Trophoblast cell (in vitro differentiated cells and primary cell): ENCODE results near the gene PPP1R3F.

ENCODE experiments used
- DNase-seq, 2 donors: peaks; one replicate each; pipeline ENCODE4 v3.0.0-alpha.2; 2016
- H2AFZ ChIP-seq: 2 replicates; pipeline ENCODE4 v1.6.1; 2013; ENCODE audit warnings: low read length, moderate library complexity, mild to moderate bottlenecking; ENCODE audit not compliant: insufficient read depth, poor library complexity
- H2AK5ac ChIP-seq: 2 replicates; pipeline ENCODE4 v1.6.1; 2013; ENCODE audit warnings: mild to moderate bottlenecking, low read length
- H2BK120ac ChIP-seq: 2 replicates; pipeline ENCODE4 v1.6.1; 2013; ENCODE audit warnings: low read length, mild to moderate bottlenecking, moderate library complexity; ENCODE audit not compliant: insufficient read depth, poor library complexity
- H2BK12ac ChIP-seq: 2 replicates; pipeline ENCODE4 v1.6.1; 2013; ENCODE audit warnings: mild to moderate bottlenecking, low read length, moderate library complexity
- H2BK5ac ChIP-seq: 2 replicates; pipeline ENCODE4 v1.6.1; 2013; ENCODE audit warnings: low read length, low read depth, moderate library complexity, mild to moderate bottlenecking; ENCODE audit not compliant: poor library complexity
- H3K14ac ChIP-seq: 2 replicates; pipeline ENCODE4 v1.6.1; 2013; ENCODE audit warnings: mild to moderate bottlenecking, low read length
- H3K18ac ChIP-seq: 2 replicates; pipeline ENCODE4 v1.6.1; 2013; ENCODE audit warnings: mild to moderate bottlenecking, low read length
- H3K23ac ChIP-seq: 2 replicates; pipeline ENCODE4 v1.6.1; 2013; ENCODE audit warnings: low read length
- H3K27ac ChIP-seq: 2 replicates; pipeline ENCODE4 v1.5.1; 2013; ENCODE audit warnings: low read depth, mild to moderate bottlenecking, inconsistent platforms, low read length, moderate library complexity
- H3K27me3 ChIP-seq: 2 replicates; pipeline ENCODE4 v1.6.1; 2013; ENCODE audit warnings: inconsistent platforms, mild to moderate bottlenecking, low read length, moderate library complexity; ENCODE audit not compliant: insufficient read depth
- H3K36me3 ChIP-seq, 2 experiments: 1 replicate in 1 of 2; 2 replicates in 1 of 2; pipeline ENCODE4 v1.6.1; 2013; ENCODE audit warnings: low read length in 2 of 2, mild to moderate bottlenecking in 2 of 2, moderate library complexity in 1 of 2; ENCODE audit not compliant: insufficient read depth in 2 of 2, control insufficient read depth in 1 of 2
- H3K4ac ChIP-seq: 2 replicates; pipeline ENCODE4 v1.6.1; 2013; ENCODE audit warnings: low read depth, mild to moderate bottlenecking, low read length, moderate library complexity
- H3K4me1 ChIP-seq, 2 experiments: 1 replicate in 1 of 2; 2 replicates in 1 of 2; pipeline ENCODE4 v1.6.1; 2013; ENCODE audit warnings: low read length in 2 of 2, mild to moderate bottlenecking in 2 of 2, moderate library complexity in 1 of 2; ENCODE audit not compliant: insufficient read depth in 2 of 2, control insufficient read depth in 1 of 2
- H3K4me2 ChIP-seq: 2 replicates; pipeline ENCODE4 v1.6.1; 2013; ENCODE audit warnings: inconsistent platforms, mild to moderate bottlenecking, low read length, moderate library complexity
- H3K4me3 ChIP-seq: 2 replicates; pipeline ENCODE4 v1.5.1; 2013; ENCODE audit warnings: mild to moderate bottlenecking, low read depth, low read length, inconsistent platforms
- H3K79me1 ChIP-seq: one replicate; pipeline ENCODE4 v1.6.1; 2013; ENCODE audit warnings: low read length
- H3K79me2 ChIP-seq: 2 replicates; pipeline ENCODE4 v1.6.1; 2013; ENCODE audit warnings: low read length, mild to moderate bottlenecking; ENCODE audit not compliant: control insufficient read depth, insufficient read depth, poor library complexity
- H3K9ac ChIP-seq: 2 replicates; pipeline ENCODE4 v1.6.1; 2013; ENCODE audit warnings: mild to moderate bottlenecking, low read length
- H3K9me3 ChIP-seq: 2 replicates; pipeline ENCODE4 v1.6.1; 2013; ENCODE audit warnings: low read depth, mild to moderate bottlenecking, control low read depth, inconsistent platforms, low read length; ENCODE audit not compliant: insufficient read depth
- H4K12ac ChIP-seq: 2 replicates; pipeline ENCODE4 v1.6.1; 2013; ENCODE audit warnings: low read depth, mild to moderate bottlenecking, low read length, moderate library complexity
- H4K8ac ChIP-seq: 2 replicates; pipeline ENCODE4 v1.6.1; 2013; ENCODE audit warnings: low read depth, mild to moderate bottlenecking, low read length, moderate library complexity
- H4K91ac ChIP-seq: one replicate; pipeline ENCODE4 v1.6.1; 2013; ENCODE audit warnings: low read depth, mild to moderate bottlenecking, low read length, moderate library complexity
- WGBS: extraction: QIAGEN DNeasy Blood & Tissue Kit; methylation state at CpG from one replicate; pipeline ENCODE4 v1.1.7; 2013; ENCODE audit warnings: missing lambda C conversion rate; ENCODE audit not compliant: insufficient read length, insufficient coverage; ENCODE audit errors: extremely low coverage; 5-methylcytosine and 5-hydroxymethylcytosine counted together

The PPP1R3F gene

DNA sequence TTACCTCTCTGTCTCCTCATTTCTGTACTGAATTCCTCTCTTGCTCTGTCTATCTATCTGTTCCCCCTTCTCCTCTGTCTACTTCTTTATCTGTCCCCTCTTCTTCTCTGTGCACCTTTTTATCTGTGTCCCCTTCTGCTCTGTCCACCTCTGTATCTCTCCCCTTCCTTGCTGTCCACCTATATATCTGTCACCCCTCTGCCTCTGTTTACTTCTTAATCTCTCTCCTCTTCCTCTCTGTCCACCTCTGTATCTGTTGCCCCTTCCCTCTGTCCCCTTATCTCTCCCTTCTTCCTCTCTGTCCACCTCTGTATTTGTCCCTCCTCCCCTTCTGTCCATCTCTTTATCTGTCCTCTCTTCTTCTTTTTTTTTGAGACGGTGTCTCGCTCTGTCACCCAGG is 25.4 kb upstream of the PPP1R3F start:
- Histone ChIP-seq H3K9me3 (no peaks in the 10 kb centered on the region), H3K18ac (no peak overlapping the region), H2BK120ac (no peak overlapping the region), H2BK5ac (no peak overlapping the region), H3K4me1 (no peaks in the 10 kb centered on the region), H4K91ac (no peak overlapping the region), H3K23ac (no peak overlapping the region), H3K4me3 (no peak overlapping the region), H3K4me2 (no peak overlapping the region), H4K8ac (no peak overlapping the region), H3K27ac (no peak overlapping the region), H3K79me1 (no peaks in the 10 kb centered on the region), H3K9ac (no peak overlapping the region), H3K27me3 (no peaks in the 10 kb centered on the region), H3K4ac (no peak overlapping the region), H2AK5ac (no peak overlapping the region), H3K79me2 (no peaks in the 10 kb centered on the region), H2BK12ac (no peak overlapping the region), H3K36me3 (peaks cover 26 to 34% of the 10 kb centered on the region in 2 experiments), H4K12ac (no peak overlapping the region), H2AFZ (no peak overlapping the region), H3K14ac (no peak overlapping the region)
- no peak for DNase-seq
- no CpG with 5 or more reads among the region's 2 CpGs for WGBS

DNA sequence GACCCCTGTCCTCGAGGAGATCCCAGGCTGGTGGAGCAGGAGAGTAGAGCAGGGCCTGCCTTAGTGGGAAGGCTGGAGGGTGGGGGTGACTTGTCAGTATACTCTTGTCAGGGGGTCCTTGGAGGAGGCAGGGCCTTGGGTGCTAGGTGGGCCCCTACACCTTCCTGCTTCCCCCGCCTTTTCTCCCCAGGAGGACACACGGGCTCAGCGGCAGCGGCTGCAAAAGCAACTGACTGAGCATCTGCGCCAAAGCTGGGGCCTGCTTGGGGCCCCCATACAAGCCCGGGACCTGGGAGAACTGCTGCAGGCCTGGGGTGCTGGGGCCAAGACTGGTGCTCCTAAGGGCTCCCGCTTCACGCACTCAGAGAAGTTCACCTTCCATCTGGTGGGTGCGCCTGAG is 23.1 kb upstream of the PPP1R3F start:
- no peak overlapping the region for H2AFZ ChIP-seq
- H2BK12ac ChIP-seq: no peak overlapping the region

GRCh38 chrX:49247346-49247745 is 22.2 kb upstream of the PPP1R3F start:
- no peak overlapping the region for H2BK12ac ChIP-seq
- no peak overlapping the region for H3K14ac ChIP-seq
- no peaks in the 10 kb centered on the region for H3K27me3 ChIP-seq
- no peak overlapping the region for H4K12ac ChIP-seq
- no peaks in the 10 kb centered on the region for H3K79me1 ChIP-seq
- H3K27ac ChIP-seq: no peak overlapping the region
- no peak overlapping the region for H3K9ac ChIP-seq
- WGBS: no CpG with 5 or more reads among the region's 11 CpGs
- no peak overlapping the region for H3K4me2 ChIP-seq
- H4K91ac ChIP-seq: no peak overlapping the region
- H3K79me2 ChIP-seq: no peaks in the 10 kb centered on the region
- H4K8ac ChIP-seq: no peak overlapping the region
- no peak overlapping the region for H3K4me3 ChIP-seq
- H2BK5ac ChIP-seq: no peak overlapping the region
- H2AFZ ChIP-seq: no peak overlapping the region
- no peaks in the 10 kb centered on the region for H3K9me3 ChIP-seq
- no peak for DNase-seq
- no peak overlapping the region for H3K4ac ChIP-seq
- peaks cover 31 to 38% of the 10 kb centered on the region in 2 experiments for H3K36me3 ChIP-seq
- H3K4me1 ChIP-seq: no peaks in the 10 kb centered on the region
- H2AK5ac ChIP-seq: no peak overlapping the region
- H3K18ac ChIP-seq: no peak overlapping the region
- no peak overlapping the region for H3K23ac ChIP-seq
- H2BK120ac ChIP-seq: no peak overlapping the region

More for the DNA sequence above, 23.1 kb upstream of the PPP1R3F start:
- Histone ChIP-seq H3K4me3 (no peak overlapping the region), H4K12ac (no peak overlapping the region), H3K27me3 (no peaks in the 10 kb centered on the region), H4K91ac (no peak overlapping the region), H3K27ac (no peak overlapping the region), H3K79me1 (no peaks in the 10 kb centered on the region), H3K18ac (no peak overlapping the region), H3K4me2 (no peak overlapping the region), H4K8ac (no peak overlapping the region), H2BK120ac (no peak overlapping the region), H3K4me1 (no peaks in the 10 kb centered on the region), H3K23ac (no peak overlapping the region), H2BK5ac (no peak overlapping the region), H3K9me3 (no peaks in the 10 kb centered on the region), H3K14ac (no peak overlapping the region), H3K79me2 (no peaks in the 10 kb centered on the region), H3K36me3 (peaks cover 31 to 38% of the 10 kb centered on the region in 2 experiments), H2AK5ac (no peak overlapping the region), H3K4ac (no peak overlapping the region), H3K9ac (no peak overlapping the region)
- no CpG with 5 or more reads among the region's 10 CpGs for WGBS
- no peak for DNase-seq

- H4K91ac ChIP-seq: no peak overlapping the region
- no peak overlapping the region for H3K27ac ChIP-seq
- WGBS: no CpG with 5 or more reads among the region's 28 CpGs
- no peak overlapping the region for H3K14ac ChIP-seq
- H3K79me2 ChIP-seq: no peaks in the 10 kb centered on the region
- no peak overlapping the region for H3K4me3 ChIP-seq
- no peak overlapping the region for H3K4ac ChIP-seq
- H2BK5ac ChIP-seq: no peak overlapping the region
- H3K9me3 ChIP-seq: no peaks in the 10 kb centered on the region
- no peaks in the 10 kb centered on the region for H3K27me3 ChIP-seq
- no peak overlapping the region for H2AK5ac ChIP-seq
- H3K36me3 ChIP-seq: peaks cover 26 to 33% of the 10 kb centered on the region in 2 experiments
- H2BK12ac ChIP-seq: no peak overlapping the region
- H2BK120ac ChIP-seq: no peak overlapping the region
- no peak for DNase-seq
- H3K4me1 ChIP-seq: no peaks in the 10 kb centered on the region
- H3K23ac ChIP-seq: no peak overlapping the region
- H2AFZ ChIP-seq: no peak overlapping the region
- no peaks in the 10 kb centered on the region for H3K79me1 ChIP-seq
- no peak overlapping the region for H4K8ac ChIP-seq
- no peak overlapping the region for H4K12ac ChIP-seq
- no peak overlapping the region for H3K4me2 ChIP-seq
- H3K9ac ChIP-seq: no peak overlapping the region
- no peak overlapping the region for H3K18ac ChIP-seq
Observed at GRCh38 chrX:49247916-49248811, 21.4 kb upstream of the PPP1R3F start.
